HepG2 (cell line): Measurements from ENCODE around the gene ZNF629. TPM values are rescaled to one million over a fixed set of nuclear protein-coding genes. Genes with fewer than 3 reads are reported as not detected.

Source experiments
- ATAC-seq: fragments of 200-7000 bp; cut with Tn5 transposase; 3 replicates; pipeline ENCODE4 v1.9.1; 2020; ENCODE audit warnings: mild to moderate bottlenecking, moderate library complexity
- BruUV-seq: library from RNA; stranded (reverse); fragments of 400-500 nt; replicated peaks from 2 replicates; lab custom pipeline; 2021; lab: Mats Ljungman, UMichigan
- CTCF ChIA-PET: fragments of 300-600 bp; formaldehyde crosslinking; extraction: SDS; loops from one replicate; lab custom pipeline; 2021; ENCODE audit warnings: low total read pairs, inconsistent platforms, low intra/inter-chr PET ratio; lab: Yijun Ruan, JAX
- POLR2A ChIA-PET: fragments of 350-600 bp; sonication (Branson Sonifier 250); formaldehyde crosslinking; loops from one replicate; lab custom pipeline; 2020; ENCODE audit warnings: antibody characterized with exemption, inconsistent platforms; lab: Yijun Ruan, JAX
- DNase-seq: peaks from one replicate; pipeline ENCODE4 v3.0.0-alpha.2; 2015; ENCODE audit warnings: low spot score
- FAIRE-seq: peaks from 3 replicates; lab custom pipeline; 2011; peaks lifted over from hg19 to GRCh38; lab: Jason Lieb, UNC
- H2AFZ ChIP-seq: one replicate; pipeline ENCODE4 v1.6.1; 2011; ENCODE audit warnings: low read length, inconsistent platforms
- H3K27ac ChIP-seq: fragments of 300-600 bp; 3 replicates; pipeline ENCODE4 v1.8.0; 2011; ENCODE audit warnings: mixed run types, mild to moderate bottlenecking, mixed read lengths, low read length, inconsistent platforms; ENCODE audit not compliant: insufficient read depth; ENCODE audit errors: extremely low read length
- H3K27me3 ChIP-seq, 2 experiments: fragments of 200-600 bp in 1 of 2; 2 replicates in 1 of 2; 3 replicates in 1 of 2; pipeline versions ENCODE4 v1.6.0 to v1.8.0; 2011; ENCODE audit warnings: low read length in 2 of 2, mild to moderate bottlenecking in 2 of 2, moderate library complexity in 2 of 2, inconsistent platforms in 1 of 2; ENCODE audit not compliant: insufficient read depth in 2 of 2, control insufficient read depth in 1 of 2
- H3K36me3 ChIP-seq, 2 experiments: fragments of 200-600 bp in 1 of 2; replicated peaks in 1 of 2; 2 replicates in 1 of 2; 3 replicates in 1 of 2; pipeline versions ENCODE4 v1.5.1 to v1.8.0; 2011; ENCODE audit warnings: low read length in 2 of 2, inconsistent platforms in 1 of 2; ENCODE audit not compliant: insufficient read depth in 2 of 2, control insufficient read depth in 1 of 2
- H3K4me1 ChIP-seq: 2 replicates; pipeline ENCODE4 v1.5.1; 2012; ENCODE audit warnings: low read length, inconsistent platforms; ENCODE audit not compliant: insufficient read depth
- H3K4me2 ChIP-seq: 2 replicates; pipeline ENCODE4 v1.6.0; 2011; ENCODE audit warnings: low read depth, low read length, inconsistent platforms
- H3K4me3 ChIP-seq, 3 experiments: fragments of 200-600 bp in 1 of 3; sonication (generic), shearing (Covaris generic) in 1 of 3; replicated peaks in 1 of 3; 2 replicates each; pipeline ENCODE4 v1.5.1; 2011 to 2016; ENCODE audit warnings: low read length in 3 of 3, inconsistent platforms in 2 of 3, low read depth in 2 of 3, mild to moderate bottlenecking in 2 of 3, control low read depth in 1 of 3, mixed read lengths in 1 of 3; ENCODE audit not compliant: insufficient read depth in 1 of 3
- H3K79me2 ChIP-seq: one replicate; pipeline ENCODE4 v1.6.1; 2011; ENCODE audit warnings: low read length, inconsistent platforms; ENCODE audit not compliant: insufficient read depth
- H3K9ac ChIP-seq: 2 replicates; pipeline ENCODE4 v1.6.0; 2011; ENCODE audit warnings: mild to moderate bottlenecking, low read depth, low read length, inconsistent platforms; ENCODE audit not compliant: insufficient read depth
- H3K9me3 ChIP-seq: 2 replicates; pipeline ENCODE4 v1.5.1; 2012; ENCODE audit warnings: mild to moderate bottlenecking, low read length
- H4K20me1 ChIP-seq: 2 replicates; pipeline ENCODE4 v1.6.0; 2011; ENCODE audit warnings: inconsistent platforms, mild to moderate bottlenecking, low read length, moderate library complexity; ENCODE audit not compliant: insufficient read depth
- JDP2 ChIP-seq: sonication (generic); formaldehyde crosslinking; IDR thresholded peaks from 2 replicates; pipeline ENCODE4 v1.8.1; 2022; ENCODE audit warnings: missing genetic modification reagents, borderline replicate concordance
- NRL ChIP-seq: sonication (generic); formaldehyde crosslinking; IDR thresholded peaks from 2 replicates; pipeline ENCODE4 v1.5.0; 2020; ENCODE audit warnings: missing genetic modification reagents, mild to moderate bottlenecking, moderate library complexity, borderline replicate concordance
- RFX3 ChIP-seq: IDR thresholded peaks from 2 replicates; pipeline ENCODE4 v1.6.1; 2016; ENCODE audit warnings: missing biosample characterization, missing genetic modification reagents
- ZBTB38 ChIP-seq: sonication (generic); formaldehyde crosslinking; IDR thresholded peaks from 2 replicates; pipeline ENCODE4 v1.5.1; 2020; ENCODE audit warnings: mild to moderate bottlenecking, missing genetic modification reagents
- ZMYM3 ChIP-seq: sonication (generic); formaldehyde crosslinking; IDR thresholded peaks from 2 replicates; pipeline ENCODE4 v1.5.1; 2020; ENCODE audit warnings: mild to moderate bottlenecking, missing genetic modification reagents
- ZNF282 ChIP-seq: fragments of 450-650 bp; IDR thresholded peaks from 2 replicates; pipeline ENCODE4 v1.6.1; 2018; ENCODE audit not compliant: partially characterized antibody
- WGBS: methylation state at CpG from one replicate; pipeline ENCODE4 v1.1.6; 2017; ENCODE audit warnings: low lambda C conversion rate; 5-methylcytosine and 5-hydroxymethylcytosine counted together
- in situ Hi-C: cut with HindIII; loops from 2 replicates; pipeline ENCODE4 v1.10.0; 2017; ENCODE audit warnings: low pct_unique_long_range_greater_than_20kb; ENCODE audit not compliant: extremely low pct_ligation_motif_present
- intact Hi-C: fragments of 100-400 bp; cut with micrococcal nuclease; formaldehyde crosslinking; loops from one replicate; pipeline ENCODE4 v1.10.0; 2022; ENCODE audit not compliant: unreplicated experiment
- polyA plus RNA-seq, 8 experiments: library from polyadenylated mRNA; depleted of rRNA in 3 of 8; stranded (reverse) in 7 of 8; unstranded in 1 of 8; fragments of >200 nt; fragmentation: Illumina TruSeq in 4 of 8; extraction: Trizol in 4 of 8; gene quantifications; 2 replicates each; pipeline versions ENCODE4 v1.2.1 to v1.2.3, GENCODE V29; 2011 to 2016; ENCODE audit warnings: low read depth in 4 of 8, missing spikeins in 1 of 8, mixed read lengths in 1 of 8; ENCODE audit not compliant: insufficient read depth in 1 of 8
- total RNA-seq, 5 experiments: library from RNA; depleted of rRNA; stranded (reverse); fragments of >200 nt; fragmentation: Illumina TruSeq; extraction: Trizol; gene quantifications; 2 replicates each; pipeline ENCODE4 v1.2.3, GENCODE V29; 2016; ENCODE audit warnings: low read depth in 1 of 5

ZNF629 gene
- total and polyA plus RNA-seq, 2 of the 13 experiments (the other 11 are each of a cell fraction or from before 2014, with no cell fraction given) = 6.1 to 16.5 TPM

DNA sequence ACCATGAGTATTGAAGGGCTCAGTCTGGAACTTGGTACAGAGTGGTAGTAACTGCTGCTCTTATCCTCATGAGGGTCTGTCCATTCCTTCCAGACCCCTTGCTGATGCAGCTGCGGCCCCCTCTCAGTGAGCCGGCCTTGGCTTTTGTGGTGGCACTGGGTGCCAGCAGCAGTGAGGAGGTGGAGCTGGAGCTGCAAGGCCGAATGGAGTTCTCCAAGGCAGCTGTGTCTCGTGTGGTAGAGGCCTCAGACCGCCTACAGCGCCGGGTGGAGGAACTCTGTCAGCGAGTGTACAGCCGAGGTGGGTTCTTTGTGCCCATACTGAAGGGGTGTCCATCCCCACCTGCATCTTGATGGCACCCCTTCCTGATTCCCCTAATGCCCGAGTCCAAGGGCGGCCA, 22.9 kb downstream of the ZNF629 start:
- FAIRE-seq (no peak), ATAC-seq (no peak), DNase-seq (no peak)
- no peaks in the 10 kb centered on the region for H3K9me3 ChIP-seq
- peaks cover 19% of the 10 kb centered on the region for H3K79me2 ChIP-seq
- CTCF ChIA-PET = no interaction called here
- H2AFZ ChIP-seq = no peak overlapping the region
- H3K9ac ChIP-seq = no peak overlapping the region; the same call in 1 of the 2 replicates
- no peaks in the 10 kb centered on the region for H4K20me1 ChIP-seq
- no TSS peak for BruUV-seq
- H3K4me1 ChIP-seq = peaks cover 29% of the 10 kb centered on the region
- 90% methylated on average over 11 of the region's 11 CpGs for WGBS
- TF ChIP-seq NRL (CRISPR knock-in tag) = 0 out of 2 replicates have a peak, but pooled peaks have one; percentile 10
- no peak for TF ChIP-seq ZBTB38
- TF ChIP-seq RFX3 (CRISPR knock-in tag) = no peak
- no peak for TF ChIP-seq JDP2 (CRISPR knock-in tag)
- H3K27me3 ChIP-seq = no peaks in the 10 kb centered on the region; a peak in 1 of 5 replicates
- H3K4me3 ChIP-seq = no peak overlapping the region
- H3K36me3 ChIP-seq = peaks cover 44 to 54% of the 10 kb centered on the region in 2 experiments
- intact Hi-C loops = no loop called here
- H3K27ac ChIP-seq = no peak overlapping the region
- H3K4me2 ChIP-seq = peak overlapping the region; percentile 96; the same call in 1 of the 2 replicates
- in situ Hi-C loops = no loop called here
- POLR2A ChIA-PET = interaction anchor here (1.7 kb wide), 1 partner anchor 16 kb away, joined by 5 read pairs; the partner anchor contains the start of gene PHKG2

DNA sequence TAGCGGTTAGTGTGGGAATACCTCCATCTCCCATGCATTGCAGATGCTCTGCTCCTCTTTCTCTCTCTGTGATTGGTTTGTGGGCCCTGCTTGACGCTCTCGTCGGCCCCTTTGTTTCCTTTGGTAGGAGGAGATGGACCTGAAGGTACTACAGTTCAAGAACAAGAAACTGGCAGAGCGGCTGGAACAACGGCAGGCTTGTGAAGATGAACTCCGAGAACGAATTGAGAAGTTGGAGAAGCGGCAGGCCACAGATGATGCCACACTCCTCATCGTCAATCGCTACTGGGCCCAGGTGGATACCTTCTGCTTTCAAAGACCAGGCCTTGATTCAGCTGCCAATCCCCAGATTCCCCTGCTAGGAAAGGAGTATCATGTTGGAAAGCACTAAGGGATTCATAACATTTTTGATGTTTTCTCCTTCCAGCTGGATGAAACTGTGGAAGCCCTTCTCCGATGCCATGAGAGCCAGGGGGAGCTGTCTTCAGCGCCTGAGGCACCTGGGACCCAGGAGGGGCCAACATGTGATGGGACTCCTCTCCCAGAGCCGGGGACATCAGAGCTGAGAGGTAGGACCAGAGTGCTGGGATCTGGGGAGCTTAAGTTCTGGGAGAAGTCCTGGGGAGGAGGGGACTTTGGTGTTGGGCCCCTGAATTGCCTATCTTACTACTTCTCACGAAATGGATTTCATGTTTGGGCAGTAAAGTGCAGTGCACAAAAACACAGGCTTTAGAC, 23.8 kb downstream of the ZNF629 start:
- intact Hi-C loops = loop anchor here (1.0 kb wide), 1 partner anchor 15 kb away; the partner anchor contains the start of gene PHKG2
- H3K4me2 ChIP-seq = peak overlapping the region; percentile 96
- H3K9me3 ChIP-seq = no peaks in the 10 kb centered on the region
- peaks cover 29% of the 10 kb centered on the region for H3K4me1 ChIP-seq
- no peak overlapping the region for H2AFZ ChIP-seq
- TF ChIP-seq ZNF282 (no peak), ZBTB38 (peak; percentile 35; the same call in 1 of the 2 replicates), ZMYM3 (CRISPR knock-in tag) (no peak)
- no peak for ATAC-seq
- POLR2A ChIA-PET = interaction anchor here (0.6 to 1.7 kb wide), 2 partner anchors 15 to 112 kb away, joined by 3 to 5 read pairs; partner anchors contain the start of gene PHKG2
- H3K4me3 ChIP-seq = peak overlapping the region; percentile 80 to 91 (median 86)
- H3K27me3 ChIP-seq = no peaks in the 10 kb centered on the region; a peak in 1 of 5 replicates
- H3K36me3 ChIP-seq = peaks cover 35 to 44% of the 10 kb centered on the region in 2 experiments
- 64% methylated on average over 15 of the region's 15 CpGs for WGBS
- CTCF ChIA-PET = no interaction called here
- peak overlapping the region; percentile 66 for H3K27ac ChIP-seq
- in situ Hi-C loops = no loop called here
- DNase-seq = no peak
- H4K20me1 ChIP-seq = no peaks in the 10 kb centered on the region
- H3K79me2 ChIP-seq = peaks cover 19% of the 10 kb centered on the region
- H3K9ac ChIP-seq = peak overlapping the region; percentile 93
- BruUV-seq = no TSS peak
- no peak for FAIRE-seq
